OCI-LY7 (cell line): ENCODE results near the gene PRR3. TPM values are rescaled to one million over a fixed set of nuclear protein-coding genes. Genes with fewer than 3 reads are reported as not detected.

Experiments used
- BruUV-seq: library from RNA; stranded (reverse); fragments of 400-500 nt; replicated peaks from 2 replicates; lab custom pipeline; 2021; lab: Mats Ljungman, UMichigan
- CTCF ChIA-PET: fragments of 300-600 bp; sonication (Branson Sonifier 250); formaldehyde crosslinking; loops from one replicate; lab custom pipeline; 2022; ENCODE audit warnings: antibody characterized with exemption; ENCODE audit not compliant: unreplicated experiment; lab: Charles Lee
- POLR2A ChIA-PET: fragments of 300-600 bp; sonication (Branson Sonifier 250); formaldehyde crosslinking; loops from one replicate; lab custom pipeline; 2022; ENCODE audit warnings: antibody characterized with exemption; lab: Charles Lee
- DNase-seq: peaks from one replicate; pipeline ENCODE4 v3.0.0-alpha.2; 2015; ENCODE audit warnings: low spot score
- H2AFZ ChIP-seq: fragments of 200-600 bp; sonication (generic), shearing (Covaris generic); 2 replicates; pipeline ENCODE4 v1.6.1; 2014; ENCODE audit warnings: mild to moderate bottlenecking, antibody characterized with exemption, low read length, moderate library complexity
- H3K27ac ChIP-seq: fragments of 200-600 bp; sonication (generic); 2 replicates; pipeline ENCODE4 v1.5.1; 2014; ENCODE audit warnings: mixed run types, low read depth, mild to moderate bottlenecking, moderate library complexity, low read length, inconsistent platforms; ENCODE audit not compliant: poor library complexity, severe bottlenecking
- H3K36me3 ChIP-seq: fragments of 200-600 bp; sonication (generic); 2 replicates; pipeline ENCODE4 v1.6.1; 2014; ENCODE audit warnings: mild to moderate bottlenecking, antibody characterized with exemption, low read length, moderate library complexity, mixed read lengths; ENCODE audit not compliant: insufficient read depth
- H3K4me1 ChIP-seq: fragments of 200-600 bp; sonication (generic); 2 replicates; pipeline ENCODE4 v1.5.1; 2014; ENCODE audit warnings: mild to moderate bottlenecking, low read length; ENCODE audit not compliant: insufficient read depth, poor library complexity, severe bottlenecking
- H3K4me2 ChIP-seq: fragments of 200-600 bp; sonication (generic); 2 replicates; pipeline ENCODE4 v1.6.1; 2014; ENCODE audit warnings: mild to moderate bottlenecking, low read length
- H3K4me3 ChIP-seq: fragments of 200-600 bp; sonication (generic); 2 replicates; pipeline ENCODE4 v1.5.1; 2014; ENCODE audit warnings: mild to moderate bottlenecking, low read depth, low read length; ENCODE audit not compliant: poor library complexity, severe bottlenecking
- H3K79me2 ChIP-seq: fragments of 200-600 bp; sonication (generic); 2 replicates; pipeline ENCODE4 v1.6.1; 2016; ENCODE audit warnings: low read depth, mild to moderate bottlenecking, low read length, moderate library complexity, mixed read lengths; ENCODE audit not compliant: insufficient read depth
- H3K9me2 ChIP-seq: fragments of 200-600 bp; sonication (generic); 2 replicates; pipeline ENCODE4 v1.6.1; 2016; ENCODE audit warnings: mild to moderate bottlenecking, low read length, mixed read lengths; ENCODE audit not compliant: insufficient read depth
- H3K9me3 ChIP-seq: fragments of 200-600 bp; sonication (generic); 2 replicates; pipeline ENCODE4 v1.6.1; 2014; ENCODE audit warnings: mild to moderate bottlenecking, mixed run types, low read length, mixed read lengths
- H4K20me1 ChIP-seq: fragments of 200-600 bp; sonication (generic); 2 replicates; pipeline ENCODE4 v1.6.1; 2014; ENCODE audit warnings: mild to moderate bottlenecking, antibody characterized with exemption, low read length, moderate library complexity, mixed read lengths; ENCODE audit not compliant: insufficient read depth
- CTCF ChIP-seq: fragments of 200-600 bp; sonication (generic); conservative IDR thresholded peaks from 2 replicates; pipeline ENCODE4 v1.5.1; 2014; ENCODE audit warnings: mild to moderate bottlenecking, antibody characterized with exemption, low read length, moderate library complexity, mixed read lengths
- EZH2phosphoT487 ChIP-seq: fragments of 200-600 bp; sonication (generic); IDR thresholded peaks from 2 replicates; pipeline ENCODE4 v1.6.1; 2018; ENCODE audit warnings: low read depth, borderline replicate concordance, mild to moderate bottlenecking, mixed run types, antibody characterized with exemption, low read length, moderate library complexity, mixed read lengths
- intact Hi-C: fragments of 100-400 bp; cut with micrococcal nuclease; formaldehyde crosslinking; loops from one replicate; pipeline ENCODE4 v1.10.0; 2022; ENCODE audit not compliant: unreplicated experiment
- total RNA-seq, 2 experiments: library from RNA; depleted of rRNA in 1 of 2; stranded (reverse); fragments of >200 nt in 1 of 2; shearing (Covaris generic) in 1 of 2; gene quantifications; 2 replicates each; pipeline ENCODE4 v1.2.3, GENCODE V29; 2014 to 2022

PRR3 gene
- total RNA-seq, 2 experiments from 2014 or later: 25.2 to 34.9 TPM

GRCh38 chr6:30542915-30543314 is 14.2 kb upstream of the PRR3 start:
- Histone ChIP-seq H3K9me2 (no peaks in the 10 kb centered on the region), H3K4me2 (peak overlapping the region; percentile 64; the same call in 1 of the 2 replicates), H4K20me1 (no peaks in the 10 kb centered on the region), H3K36me3 (peaks cover 40% of the 10 kb centered on the region), H3K4me1 (peaks cover 15% of the 10 kb centered on the region), H3K27ac (peak overlapping the region; percentile 20), H3K79me2 (no peaks in the 10 kb centered on the region), H3K4me3 (no peak overlapping the region), H3K9me3 (no peaks in the 10 kb centered on the region), H2AFZ (no peak overlapping the region)
- intact Hi-C loops: loop anchor here (5.0 kb wide), 2 partner anchors 129 to 189 kb away; partner anchors contain the start of gene DHX16
- POLR2A ChIA-PET: no interaction called here
- no peak for DNase-seq
- BruUV-seq: no TSS peak
- TF ChIP-seq EZH2phosphoT487 (no peak), CTCF (peak; percentile 16; the same call in 1 of the 2 replicates)
- CTCF ChIA-PET: interaction anchor here (1.6 kb wide), 1 partner anchor 61 kb away, joined by 7 read pairs; no protein-coding TSS in a partner anchor

- intact Hi-C loops: loop anchor here (5.0 kb wide), 2 partner anchors 128 to 188 kb away; partner anchors contain the start of gene DHX16
- CTCF ChIA-PET: no interaction called here
- no TSS peak for BruUV-seq
Measured at GRCh38 chr6:30543821-30544220, 13.3 kb upstream of the PRR3 start.

More at GRCh38 chr6:30543821-30544220, 13.3 kb upstream of the PRR3 start:
- Histone ChIP-seq H3K9me2 (no peaks in the 10 kb centered on the region), H3K27ac (no peak overlapping the region), H2AFZ (no peak overlapping the region), H3K79me2 (no peaks in the 10 kb centered on the region), H4K20me1 (no peaks in the 10 kb centered on the region), H3K4me1 (peaks cover 15% of the 10 kb centered on the region), H3K9me3 (no peaks in the 10 kb centered on the region), H3K4me2 (no peak overlapping the region), H3K4me3 (no peak overlapping the region), H3K36me3 (peaks cover 48% of the 10 kb centered on the region)
- no peak for DNase-seq
- TF ChIP-seq CTCF (no peak), EZH2phosphoT487 (no peak)
- POLR2A ChIA-PET: no interaction called here
